HG02798 (cell line): ENCODE measurements around the gene SRRM2.

Source experiments
- ATAC-seq: cut with Tn5 transposase; IDR thresholded peaks from one replicate; pipeline ENCODE4 v1.9.1; 2021; ENCODE audit warnings: mild to moderate bottlenecking; ENCODE audit not compliant: unreplicated experiment, poor library complexity

The SRRM2 gene

DNA sequence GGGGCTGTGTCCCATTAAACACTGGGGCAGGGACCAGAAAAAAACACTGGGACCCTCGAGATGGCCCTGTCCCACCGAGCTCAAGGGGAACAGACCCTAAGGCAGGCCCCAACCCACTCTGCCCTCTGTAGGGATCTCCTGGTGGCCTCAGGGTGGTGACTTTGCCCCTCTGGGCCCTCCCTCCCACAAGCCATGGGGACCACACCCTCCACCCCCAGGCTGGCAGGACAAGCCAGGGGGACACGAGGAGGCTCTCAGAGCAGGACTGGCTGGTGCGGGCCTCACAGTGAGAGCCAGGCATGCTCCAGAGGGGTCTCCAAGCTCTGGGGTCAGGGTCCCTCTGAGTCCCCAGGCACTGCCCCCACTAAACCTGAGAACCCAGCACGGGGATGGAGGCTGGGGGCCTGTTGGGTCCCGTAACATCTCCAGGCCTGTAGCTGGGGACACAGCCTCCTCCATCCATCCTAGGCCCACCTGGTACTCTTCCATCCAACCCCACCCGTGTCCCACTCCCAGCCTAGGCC, 14.5 kb upstream of the SRRM2 start:
- ATAC-seq, result no peak

DNA sequence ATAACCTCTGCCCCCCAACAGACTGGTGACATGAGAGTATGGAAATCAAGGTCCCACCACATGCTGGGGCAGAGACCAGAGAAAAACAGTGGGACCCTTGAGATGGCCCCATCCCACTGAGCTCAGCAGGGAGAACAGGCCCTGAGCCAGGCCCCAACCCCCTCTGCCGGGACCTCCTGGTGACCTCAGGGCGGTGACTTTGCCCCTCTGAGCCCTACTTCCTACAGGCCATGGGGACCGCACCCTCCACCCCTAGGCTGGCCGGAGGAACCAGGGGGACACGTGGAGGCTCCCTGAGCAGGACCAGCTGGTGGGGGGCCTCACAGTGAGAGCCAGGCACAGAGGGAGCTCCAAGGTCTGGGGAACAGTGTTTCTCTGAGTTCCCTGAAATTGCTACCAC, 13.8 kb upstream of the SRRM2 start:
- no peak for ATAC-seq

DNA sequence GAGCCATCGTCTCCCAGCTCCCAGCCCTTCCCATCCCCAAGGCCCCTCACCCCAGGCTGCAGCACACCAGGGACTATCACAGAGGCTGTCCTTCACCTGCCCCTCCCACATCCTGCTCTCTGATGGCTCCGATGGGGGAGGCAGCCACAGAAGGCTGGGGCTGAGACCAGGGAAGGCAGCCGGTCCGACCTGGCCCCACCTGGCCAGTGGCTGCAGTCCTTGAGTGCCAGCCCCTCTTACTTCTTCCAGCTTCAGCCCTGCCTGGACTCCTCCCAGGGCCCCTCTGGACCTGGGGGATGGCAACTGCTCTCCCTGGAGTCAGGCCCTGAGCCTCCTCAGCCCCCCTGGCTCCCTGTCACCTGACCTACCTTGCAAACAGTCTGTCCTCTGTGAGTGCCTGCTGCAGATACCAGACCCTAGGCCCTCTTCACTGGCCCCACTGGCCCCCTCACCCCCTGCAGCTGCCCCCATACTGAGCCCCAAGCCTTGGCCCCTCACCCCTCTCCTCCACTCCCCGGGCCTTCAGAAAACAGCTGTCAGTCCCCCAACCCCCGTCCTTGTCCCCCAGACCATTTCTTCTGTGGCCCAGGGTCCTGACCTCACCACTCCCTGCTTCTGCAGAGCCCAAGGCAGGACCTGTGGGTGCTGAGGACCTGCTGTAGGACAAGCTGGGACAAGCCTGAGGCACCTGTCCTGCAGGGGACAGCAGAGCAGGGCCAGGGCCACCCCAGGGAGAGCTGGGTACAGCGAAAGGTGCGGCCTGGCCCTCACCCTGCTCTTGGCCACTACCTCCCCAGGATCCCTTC, 12.6 kb upstream of the SRRM2 start:
- no peak for ATAC-seq

DNA sequence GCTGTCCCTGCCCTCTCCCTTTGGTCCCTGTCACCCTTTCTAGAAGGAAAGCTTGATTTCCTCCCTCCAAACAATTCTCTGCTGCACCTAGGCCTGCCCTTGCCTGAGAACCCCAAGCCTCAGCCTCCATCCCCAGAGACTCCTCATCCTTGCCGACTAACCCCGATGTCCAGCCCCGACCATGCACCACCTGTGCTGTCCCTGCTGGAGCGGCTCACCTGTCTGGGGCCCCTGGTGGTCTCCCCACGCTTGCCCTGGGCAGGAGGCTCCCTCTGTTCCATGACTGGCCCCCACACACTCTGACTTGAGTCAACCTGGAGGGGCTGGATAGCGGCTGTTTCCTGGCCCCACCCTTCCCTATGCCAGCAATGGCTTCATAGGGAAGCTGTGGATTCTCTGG, 12.0 kb upstream of the SRRM2 start:
- ATAC-seq, result no peak

DNA sequence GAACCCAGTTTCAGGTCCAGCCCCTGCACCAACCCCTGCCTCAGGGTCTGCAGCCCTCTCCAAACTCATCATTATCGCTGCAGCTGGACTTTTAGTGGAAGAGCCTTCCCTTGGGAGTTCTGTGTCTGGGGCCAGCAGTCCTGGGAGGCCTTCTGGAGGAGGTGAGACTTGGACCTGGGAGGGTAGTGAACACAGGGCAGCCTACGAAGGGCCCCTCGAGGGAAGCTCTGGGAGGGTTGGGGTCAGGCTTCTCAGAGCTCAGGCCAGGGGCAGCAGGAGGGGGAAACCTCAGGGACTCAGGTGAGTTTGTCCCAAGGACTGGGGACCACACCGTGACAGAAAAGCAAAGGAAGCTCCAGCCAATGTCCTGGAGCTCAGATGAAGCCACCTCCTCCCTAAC, 11.3 kb upstream of the SRRM2 start:
- ATAC-seq, result no peak

DNA sequence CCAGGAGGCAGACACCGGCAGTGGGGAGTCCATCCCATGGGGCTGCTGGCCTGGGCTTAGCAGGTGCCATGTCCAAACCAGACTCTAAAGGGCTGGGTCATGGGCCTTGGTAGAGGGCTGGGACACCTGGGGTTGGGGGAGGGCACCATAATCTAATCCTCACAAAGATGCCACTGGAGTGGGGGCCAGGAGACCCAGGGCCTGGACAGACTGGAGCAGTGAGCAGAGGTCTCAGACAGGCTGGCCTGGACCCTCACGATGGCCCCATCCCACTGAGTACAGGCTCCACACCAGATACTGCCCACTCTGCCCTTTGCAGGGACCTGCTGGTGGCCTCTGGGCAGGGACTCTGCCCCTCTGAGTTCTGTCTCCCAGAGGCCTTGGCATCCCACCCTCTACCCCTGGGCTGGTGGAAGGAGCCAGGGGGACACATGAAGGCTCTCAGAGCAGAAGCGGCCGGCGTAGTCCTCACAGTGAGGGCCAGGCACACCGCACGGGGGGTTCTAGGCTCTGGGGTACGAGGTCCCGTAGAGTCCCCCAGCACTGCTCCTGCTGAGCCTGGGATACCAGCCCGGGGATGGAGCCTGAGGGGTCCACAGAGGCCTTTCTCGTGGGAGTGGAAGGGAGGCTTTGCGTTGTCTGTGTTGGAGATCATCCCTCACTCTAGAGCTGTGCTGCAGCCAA, 10.0 kb upstream of the SRRM2 start:
- ATAC-seq, result no peak

DNA sequence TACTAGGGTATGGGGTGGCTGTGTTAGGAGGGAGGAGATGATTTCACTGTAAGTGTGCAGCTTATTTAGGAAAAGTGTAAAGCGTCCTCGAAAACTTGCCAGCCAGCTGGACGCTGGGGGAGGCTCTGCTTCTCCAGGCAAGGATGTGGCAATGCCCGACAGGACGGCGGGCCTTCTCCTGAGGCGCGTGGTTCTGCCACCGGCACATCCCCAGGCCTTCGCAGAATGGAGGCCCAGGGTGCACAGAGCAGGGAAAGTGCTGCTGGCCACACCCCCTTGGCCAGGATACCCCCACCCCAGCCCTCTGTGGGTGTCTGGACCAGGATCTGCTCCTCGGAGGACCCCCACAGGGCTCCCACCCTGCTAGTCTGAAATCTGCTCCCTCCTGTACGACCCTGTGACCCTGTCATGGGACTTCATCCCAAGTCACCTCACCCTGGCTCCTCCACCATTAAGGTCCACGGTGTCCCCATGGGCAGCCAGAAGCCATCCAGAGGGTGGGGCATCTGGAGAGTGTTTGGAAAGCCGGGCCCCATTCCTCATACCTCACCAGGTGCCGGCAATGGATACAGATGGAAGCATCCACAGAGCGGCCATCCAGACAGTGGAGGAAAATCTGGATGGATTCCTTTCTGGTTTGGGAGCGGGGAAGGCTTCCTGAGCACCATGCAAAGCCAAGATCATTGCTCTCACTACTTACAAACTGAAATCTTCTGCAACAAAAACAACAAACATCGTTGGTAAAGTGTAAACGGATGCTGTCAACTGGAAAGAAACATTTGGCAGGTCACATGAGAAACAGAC, 9.2 kb upstream of the SRRM2 start:
- ATAC-seq, result no peak

DNA sequence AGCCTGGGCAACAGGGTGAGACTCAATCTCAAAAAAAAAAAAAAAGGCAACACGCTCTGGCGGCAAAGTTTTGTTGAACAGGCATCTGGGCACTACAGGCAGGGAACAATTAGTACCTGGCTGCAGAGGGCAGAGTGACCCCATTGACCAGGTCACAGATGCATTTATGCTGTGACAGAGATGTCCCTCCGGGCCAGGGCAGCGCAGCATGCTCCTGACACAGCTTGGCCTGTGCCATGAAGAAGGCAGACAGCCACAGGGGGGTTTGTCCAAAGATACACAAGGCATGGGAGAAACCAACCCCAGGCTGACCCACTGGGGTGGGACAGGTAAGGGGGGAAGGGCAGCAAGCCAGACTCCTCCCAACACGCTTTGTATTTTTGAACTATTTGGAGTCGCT, 7.7 kb upstream of the SRRM2 start:
- ATAC-seq, result no peak

DNA sequence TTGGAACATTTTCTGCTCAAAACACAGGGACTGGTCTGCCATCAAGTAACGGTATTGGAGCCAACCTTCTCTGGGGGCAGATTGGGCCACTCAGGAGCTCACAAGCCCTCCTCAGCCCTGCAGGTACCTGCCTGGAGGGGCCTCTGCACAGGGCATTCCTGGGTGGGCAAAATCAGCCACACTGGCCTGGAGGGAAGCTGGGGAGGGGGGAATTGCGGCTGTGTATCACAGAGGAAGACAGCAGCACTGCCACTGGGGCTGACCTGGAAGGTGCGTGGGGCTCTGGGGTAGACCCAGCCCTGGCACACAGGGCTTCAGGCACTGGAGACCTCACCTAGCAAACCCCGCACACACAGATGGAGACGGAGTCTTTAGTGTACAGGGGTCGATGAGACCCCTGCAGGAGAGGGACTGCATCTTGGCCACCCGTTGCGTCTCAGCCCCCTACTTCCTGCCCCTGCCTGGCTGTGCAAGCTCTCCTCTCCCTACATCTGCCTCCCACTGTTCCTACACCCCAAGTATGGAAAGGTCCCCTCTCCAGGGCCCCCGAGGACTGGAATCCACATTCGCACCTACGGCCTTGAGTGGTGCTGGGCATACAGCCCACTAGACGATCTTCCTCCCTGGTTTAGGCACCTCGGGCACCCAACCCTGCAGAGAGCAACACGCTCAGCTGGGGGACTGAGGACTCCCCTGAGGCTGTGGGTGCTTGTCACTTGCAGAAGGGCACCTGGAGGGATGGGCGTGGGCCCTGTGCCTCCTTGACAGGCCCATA, 7.1 kb upstream of the SRRM2 start:
- no peak for ATAC-seq

DNA sequence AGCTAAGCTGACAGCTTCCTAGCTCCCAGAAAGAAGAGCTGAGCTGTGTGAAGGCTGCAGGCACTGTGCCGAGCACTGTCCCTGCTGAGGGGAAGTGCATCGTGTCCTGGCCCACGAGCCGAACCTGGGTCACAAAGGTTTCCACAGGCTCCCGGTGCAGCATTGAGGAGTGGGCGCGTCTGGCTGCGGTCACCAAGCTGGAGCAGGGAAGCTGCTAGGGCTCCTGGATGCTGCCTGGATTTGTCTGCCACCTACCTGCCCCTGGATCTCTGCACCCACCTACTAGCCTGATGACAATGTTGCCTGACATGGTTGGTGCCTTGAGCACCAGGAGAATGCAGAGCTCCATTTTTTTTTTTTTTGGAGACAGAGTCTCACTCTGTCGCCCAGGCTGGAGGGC, 6.5 kb upstream of the SRRM2 start:
- ATAC-seq, result no peak

DNA sequence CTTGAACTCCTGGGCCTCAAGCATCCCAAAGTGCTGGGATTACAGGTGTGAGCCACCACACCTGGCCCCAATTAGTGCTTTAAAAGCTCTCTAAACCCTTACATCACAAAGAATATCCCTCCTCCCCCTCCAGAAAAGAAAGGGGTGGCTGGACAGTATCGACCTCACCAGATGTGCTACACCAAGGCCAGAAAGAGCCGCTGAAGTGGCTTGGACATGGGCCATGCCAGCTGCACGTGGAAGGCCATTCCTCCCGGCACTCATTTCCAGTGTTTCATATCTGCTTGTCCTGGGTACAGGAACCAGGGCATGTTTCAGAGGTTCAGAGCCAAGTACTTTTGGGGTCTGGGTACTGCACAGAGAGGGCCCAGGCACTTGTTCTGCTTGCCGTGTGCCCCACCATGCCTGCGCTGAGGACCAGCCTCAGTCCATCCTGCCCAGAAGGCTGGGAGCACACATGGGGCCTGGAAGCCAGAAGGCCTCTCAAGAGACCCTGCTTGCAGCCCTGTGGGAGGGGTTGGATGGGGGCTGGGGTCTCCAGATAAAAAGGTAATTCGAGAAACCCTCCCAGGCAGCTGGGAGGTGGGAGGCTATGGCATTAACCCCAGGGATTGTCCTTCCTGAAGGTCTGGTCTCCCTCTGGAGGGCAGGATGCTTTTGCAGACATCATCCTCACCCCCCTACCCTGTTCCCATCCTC, 3.5 kb upstream of the SRRM2 start:
- ATAC-seq, result no peak

DNA sequence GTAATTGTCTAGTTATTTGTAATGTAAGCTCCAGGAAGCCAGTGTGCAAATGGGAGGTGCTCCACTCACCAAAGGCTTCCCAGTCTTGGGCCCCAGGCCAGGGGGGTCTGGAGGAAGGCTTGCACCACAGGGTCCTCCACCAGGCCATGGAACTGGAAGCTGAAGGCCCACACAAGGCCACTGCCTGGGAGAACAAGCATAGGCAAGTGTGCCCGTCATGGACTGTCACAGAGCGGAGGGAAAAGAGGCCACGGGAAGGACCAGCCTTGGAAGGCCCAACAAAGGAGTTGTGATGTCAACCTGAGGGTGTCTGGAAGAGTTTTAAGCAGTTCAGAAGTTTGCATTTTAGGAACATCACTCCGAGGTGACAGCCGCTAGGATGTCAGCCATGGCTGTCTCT, 3.0 kb upstream of the SRRM2 start:
- ATAC-seq, result no peak

DNA sequence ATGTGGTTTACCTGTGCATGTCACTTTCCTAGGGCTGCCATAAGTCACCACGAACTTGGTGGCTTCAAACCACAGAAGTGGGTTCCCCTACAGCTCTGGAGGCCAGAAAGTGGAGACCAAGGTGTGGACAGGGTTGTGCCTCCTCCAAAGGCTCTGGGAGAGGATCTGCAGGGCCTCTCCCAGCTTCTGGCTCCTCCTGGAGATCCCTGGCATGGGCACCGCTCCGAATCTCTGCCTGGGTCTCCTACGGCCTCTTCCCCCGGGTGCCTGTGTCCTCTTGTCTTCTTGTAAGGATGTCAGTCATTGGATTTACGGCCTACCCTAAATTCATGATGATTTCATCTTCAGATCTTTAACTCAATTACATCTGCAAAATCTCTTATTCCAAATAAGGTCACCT, 2.5 kb upstream of the SRRM2 start:
- no peak for ATAC-seq

DNA sequence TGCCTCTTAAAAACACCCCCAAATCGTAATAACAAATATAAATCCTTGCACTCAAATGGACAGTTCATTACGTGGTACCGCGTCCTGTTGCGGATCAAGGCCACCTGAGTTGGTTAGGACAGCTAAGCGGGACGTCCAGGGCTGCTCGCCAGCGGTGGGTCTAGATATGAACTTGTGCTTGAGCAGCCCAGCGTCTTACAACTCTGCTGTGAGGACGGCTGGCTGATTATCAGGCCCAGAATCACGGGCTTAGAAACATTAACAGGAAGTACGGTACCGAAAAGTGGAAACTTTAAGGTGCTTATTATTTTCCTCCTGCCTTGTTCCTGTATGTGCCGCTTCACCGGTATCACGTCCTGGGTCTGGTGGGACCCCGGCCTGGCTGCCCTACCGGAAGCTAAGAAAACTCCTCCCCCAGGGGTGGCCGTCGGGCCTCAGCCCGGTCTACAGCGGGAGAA, 832 bp upstream of the SRRM2 start:
- peak; percentile 44 for ATAC-seq

DNA sequence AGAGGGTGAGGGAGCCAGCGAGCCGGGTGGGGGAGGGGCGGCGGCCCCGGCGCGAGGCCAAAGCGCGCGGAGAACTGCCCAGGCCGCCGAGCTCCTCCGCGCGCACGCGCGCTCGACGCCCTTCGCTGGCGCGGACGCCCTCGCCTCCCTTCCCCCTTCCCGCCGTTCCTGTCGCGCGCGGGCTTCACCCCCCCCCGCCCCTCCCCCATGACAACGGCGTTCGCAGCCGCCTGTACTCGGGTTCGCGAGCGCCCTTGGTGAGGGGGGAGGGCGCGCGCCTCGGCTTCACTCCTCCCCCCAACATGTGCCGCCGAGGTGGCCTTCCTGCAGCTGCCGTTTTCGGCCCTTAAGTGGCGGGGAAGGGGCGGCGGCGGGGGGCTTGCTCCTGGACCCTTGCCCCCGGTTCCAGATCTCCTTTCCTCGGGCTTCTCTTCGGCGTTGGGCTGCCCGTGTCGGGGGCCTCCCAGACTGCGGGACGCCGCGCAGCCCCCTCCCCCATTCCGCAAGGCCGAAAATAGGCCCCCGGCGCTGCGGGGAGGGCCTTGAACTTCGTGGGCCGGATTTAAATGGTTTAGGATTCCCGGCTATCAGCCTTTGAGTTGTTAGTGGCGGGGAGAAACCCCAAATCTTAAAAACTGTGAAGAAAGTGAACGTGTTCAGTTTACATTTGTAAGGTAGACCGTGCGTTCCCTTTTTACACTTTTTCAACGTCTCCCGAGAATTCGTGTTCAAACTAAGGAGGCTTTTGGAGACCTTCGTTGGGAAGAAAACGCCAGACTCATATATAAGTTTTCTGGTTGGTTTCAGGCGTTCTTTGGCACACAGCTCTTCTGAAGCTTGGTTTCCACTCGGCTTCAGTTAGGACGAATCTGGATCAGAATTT, 653 bp downstream of the SRRM2 start:
- peak; percentile 50 for ATAC-seq

DNA sequence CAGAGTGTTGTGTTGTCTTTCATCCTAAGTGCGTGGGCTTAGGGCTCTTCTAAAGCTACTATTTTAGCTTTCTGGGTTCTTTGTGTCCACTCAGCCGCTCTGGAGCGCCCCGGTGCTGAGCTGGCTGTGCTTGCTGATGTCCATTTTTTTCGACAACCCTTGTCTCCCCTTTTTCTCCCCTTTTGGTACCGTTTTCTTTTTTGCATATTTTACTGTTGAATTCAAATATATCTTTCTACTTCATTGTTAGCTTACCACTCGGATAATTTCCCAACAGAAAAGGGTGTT, 1.2 kb downstream of the SRRM2 start:
- no peak for ATAC-seq

DNA sequence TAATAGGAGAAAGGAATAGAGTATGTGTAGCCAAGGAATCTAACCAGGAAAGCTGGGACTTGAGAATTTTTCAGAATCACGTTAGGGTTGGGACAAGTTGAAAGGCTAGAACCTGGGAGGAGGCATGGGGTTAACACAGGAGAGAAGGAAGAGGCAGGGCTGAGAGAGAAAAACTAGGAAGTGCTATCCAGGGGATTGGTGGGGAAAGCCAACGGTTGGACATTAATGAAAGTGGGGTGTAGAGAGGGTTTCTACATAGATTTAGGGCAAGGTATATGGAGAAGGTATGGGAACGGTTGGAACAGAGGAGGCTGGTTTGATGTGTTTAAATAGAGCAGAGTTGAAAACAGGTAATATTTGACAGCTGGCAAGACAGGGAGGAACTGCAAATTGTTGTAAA, 2.7 kb downstream of the SRRM2 start:
- no peak for ATAC-seq

DNA sequence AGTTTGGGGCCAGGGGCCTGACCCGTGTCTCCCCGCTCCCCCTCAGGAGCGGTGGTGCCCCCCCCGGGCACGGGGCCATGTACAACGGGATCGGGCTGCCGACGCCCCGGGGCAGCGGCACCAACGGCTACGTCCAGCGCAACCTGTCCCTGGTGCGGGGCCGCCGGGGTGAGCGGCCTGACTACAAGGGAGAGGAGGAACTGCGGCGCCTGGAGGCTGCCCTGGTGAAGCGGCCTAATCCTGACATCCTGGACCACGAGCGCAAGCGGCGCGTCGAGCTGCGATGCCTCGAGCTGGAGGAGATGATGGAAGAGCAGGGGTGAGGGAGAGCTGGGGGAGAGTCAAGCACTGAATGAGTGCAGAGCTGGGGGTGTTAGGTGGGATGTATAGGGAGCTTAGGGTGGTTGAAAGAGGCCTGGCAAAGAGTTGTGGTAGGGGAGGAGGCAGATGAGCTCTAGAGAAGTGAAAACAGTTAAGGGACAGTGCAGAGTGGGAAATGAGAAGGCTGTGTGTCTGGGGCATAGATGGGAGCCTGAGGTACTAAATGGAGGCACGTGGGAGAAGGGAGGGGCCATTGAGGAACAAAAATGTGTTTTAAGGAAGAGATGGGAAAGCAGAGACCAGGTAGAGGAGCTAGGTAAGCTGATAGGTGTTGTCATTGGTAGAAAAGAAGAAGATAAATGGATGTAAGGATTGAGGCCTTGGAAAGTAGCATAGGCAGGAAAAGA, 4.0 kb downstream of the SRRM2 start:
- no peak for ATAC-seq
